ENCODE data around the gene SCAF4. TPM values are rescaled to one million over a fixed set of nuclear protein-coding genes. Genes with fewer than 3 reads are reported as not detected.
A peak's percentile ranks its signal among the peaks of the same experiment; 100 is the strongest.

Gene SCAF4
- total RNA-seq, 2 experiments from 2014 or later = 52.0 to 53.9 TPM

GRCh38 chr21:31714741-31715365 is 17.1 kb downstream of the SCAF4 start:
- Mint-ChIP-seq H3K4me1 (peaks cover 30% of the 10 kb centered on the region), H3K9me3 (ENCODE audit: low read depth) (no peaks in the 10 kb centered on the region), H3K27me3 (no peaks in the 10 kb centered on the region), H3K4me3 (no peak overlapping the region), H3K36me3 (peaks cover 8% of the 10 kb centered on the region), H3K27ac (no peak overlapping the region)
- ATAC-seq (no peak), DNase-seq (no peak)
- CTCF ChIA-PET = interaction anchor here (0.6 kb wide), 1 partner anchor 571 kb away, joined by 3 read pairs; no protein-coding TSS in a partner anchor

GRCh38 chr21:31713973-31714740 is 17.8 kb downstream of the SCAF4 start:
- H3K4me3 Mint-ChIP-seq = no peak overlapping the region
- H3K27me3 Mint-ChIP-seq = no peaks in the 10 kb centered on the region
- CTCF ChIA-PET = interaction anchor here (0.6 to 0.7 kb wide), 2 partner anchors 39 to 572 kb away, joined by 3 read pairs; no protein-coding TSS in a partner anchor
- H3K4me1 Mint-ChIP-seq = peaks cover 33% of the 10 kb centered on the region
- H3K36me3 Mint-ChIP-seq = peaks cover 6% of the 10 kb centered on the region
- H3K27ac Mint-ChIP-seq = peak overlapping the region; percentile 59
- peak; percentile 89 for ATAC-seq
- no peaks in the 10 kb centered on the region for H3K9me3 Mint-ChIP-seq (ENCODE audit: low read depth)
- no peak for DNase-seq

DNA sequence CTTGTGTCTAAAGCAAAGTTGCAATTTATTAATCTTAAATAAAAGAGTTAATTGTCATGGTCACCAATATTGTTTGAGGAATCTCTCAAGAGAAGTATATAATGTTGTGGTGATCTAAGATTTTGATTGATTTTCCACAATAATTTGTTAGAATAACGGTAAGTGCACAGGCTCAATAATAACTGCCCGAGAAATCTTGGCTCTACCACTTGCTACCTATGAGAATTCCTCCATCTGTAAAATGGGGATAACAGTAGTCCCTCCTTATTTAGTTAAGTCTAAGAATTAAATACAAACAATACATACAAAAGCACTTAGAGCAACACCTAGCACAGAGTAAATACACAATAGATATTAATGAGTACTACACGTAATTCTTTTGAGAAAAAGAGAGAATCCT is 18.8 kb downstream of the SCAF4 start:
- H3K27ac Mint-ChIP-seq = no peak overlapping the region
- CTCF ChIA-PET = no interaction called here
- no peaks in the 10 kb centered on the region for H3K27me3 Mint-ChIP-seq
- peaks cover 29% of the 10 kb centered on the region for H3K4me1 Mint-ChIP-seq
- no peak for ATAC-seq
- H3K9me3 Mint-ChIP-seq (ENCODE audit: low read depth) = no peaks in the 10 kb centered on the region
- no peak for DNase-seq
- H3K36me3 Mint-ChIP-seq = peaks cover 2% of the 10 kb centered on the region
- H3K4me3 Mint-ChIP-seq = no peak overlapping the region

GRCh38 chr21:31711745-31712285 is 20.1 kb downstream of the SCAF4 start:
- no peak overlapping the region for H3K4me3 Mint-ChIP-seq
- no peak overlapping the region for H3K27ac Mint-ChIP-seq
- H3K9me3 Mint-ChIP-seq (ENCODE audit: low read depth) = no peaks in the 10 kb centered on the region
- ATAC-seq (no peak), DNase-seq (no peak)
- peaks cover 34% of the 10 kb centered on the region for H3K4me1 Mint-ChIP-seq
- no peaks in the 10 kb centered on the region for H3K27me3 Mint-ChIP-seq
- H3K36me3 Mint-ChIP-seq = peaks cover 2% of the 10 kb centered on the region
- CTCF ChIA-PET = no interaction called here

DNA sequence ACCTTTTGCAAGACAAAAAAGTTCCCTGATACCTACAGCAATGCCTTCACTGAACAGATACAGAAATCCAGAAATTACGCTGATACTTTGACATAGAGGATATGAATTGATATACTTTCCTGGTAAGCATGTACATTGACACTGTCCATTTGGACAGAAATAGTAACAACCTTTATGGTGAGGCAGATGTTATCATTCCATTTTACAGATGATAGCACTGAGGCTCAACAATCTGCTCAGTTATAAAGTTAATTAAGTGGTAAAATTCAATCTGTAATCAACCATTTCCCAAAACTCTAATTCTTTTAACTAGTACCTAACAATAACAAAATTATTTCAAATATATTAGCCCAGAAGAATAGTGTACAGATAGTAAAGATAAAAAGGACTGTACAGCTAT is 20.6 kb downstream of the SCAF4 start:
- Mint-ChIP-seq H3K27me3 (no peaks in the 10 kb centered on the region), H3K4me1 (peaks cover 35% of the 10 kb centered on the region), H3K4me3 (no peak overlapping the region), H3K27ac (no peak overlapping the region), H3K9me3 (ENCODE audit: low read depth) (no peaks in the 10 kb centered on the region), H3K36me3 (peaks cover 2% of the 10 kb centered on the region)
- DNase-seq (no peak), ATAC-seq (no peak)
- CTCF ChIA-PET = no interaction called here

DNA sequence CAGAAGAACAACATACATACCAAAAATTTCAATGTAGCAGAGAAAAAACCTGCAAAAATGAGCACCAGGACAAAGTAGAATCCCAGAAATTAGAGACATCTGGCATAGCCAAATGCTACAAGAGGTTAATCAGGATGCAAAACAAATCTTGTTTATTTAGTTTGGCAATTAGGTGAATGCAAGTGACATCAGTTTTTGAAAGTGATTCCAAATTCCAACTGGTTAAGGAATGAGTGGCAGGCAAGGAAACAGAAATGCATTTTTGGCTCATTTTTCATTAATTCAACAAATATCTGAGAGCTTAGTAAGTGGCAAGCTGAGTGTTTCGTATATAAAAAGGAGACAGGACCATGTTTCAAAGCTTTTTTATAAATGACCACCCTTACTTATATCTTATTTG is 21.3 kb downstream of the SCAF4 start:
- ATAC-seq = no peak
- Mint-ChIP-seq H3K9me3 (ENCODE audit: low read depth) (no peaks in the 10 kb centered on the region), H3K4me1 (peaks cover 35% of the 10 kb centered on the region), H3K27me3 (no peaks in the 10 kb centered on the region), H3K27ac (no peak overlapping the region), H3K36me3 (peaks cover 2% of the 10 kb centered on the region), H3K4me3 (no peak overlapping the region)
- CTCF ChIA-PET = no interaction called here
- no peak for DNase-seq

DNA sequence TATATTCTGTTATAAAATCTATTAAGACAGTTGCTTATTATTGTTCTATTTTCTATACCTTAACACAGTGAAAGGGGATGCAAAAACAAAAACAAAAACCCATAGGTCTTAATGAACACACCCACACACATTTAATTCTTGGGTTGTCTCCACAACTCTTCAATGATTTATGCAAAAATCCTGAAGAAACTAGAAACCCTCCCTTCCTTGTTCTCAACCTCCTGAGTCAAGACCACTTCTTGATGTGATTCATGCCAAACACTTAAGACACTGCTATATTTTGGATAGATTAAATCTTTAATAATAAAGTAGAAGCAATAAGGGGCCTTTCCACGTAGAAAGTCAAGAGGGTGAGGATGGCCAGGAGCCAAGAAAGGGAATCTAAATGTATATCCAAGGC is 23.4 kb downstream of the SCAF4 start:
- CTCF ChIA-PET = interaction anchor here (0.9 kb wide), 1 partner anchor 15 kb away, joined by 3 read pairs; no protein-coding TSS in a partner anchor

GRCh38 chr21:31707499-31707898 is 24.4 kb downstream of the SCAF4 start:
- Mint-ChIP-seq H3K9me3 (ENCODE audit: low read depth) (no peaks in the 10 kb centered on the region), H3K4me3 (no peak overlapping the region), H3K4me1 (peaks cover 16% of the 10 kb centered on the region), H3K27me3 (no peaks in the 10 kb centered on the region), H3K27ac (no peak overlapping the region), H3K36me3 (peaks cover 10% of the 10 kb centered on the region)
- no peak for ATAC-seq
- DNase-seq = no peak
- CTCF ChIA-PET = no interaction called here

More for the DNA sequence above, 23.4 kb downstream of the SCAF4 start:
- Mint-ChIP-seq H3K36me3 (peaks cover 7% of the 10 kb centered on the region), H3K4me1 (peaks cover 19% of the 10 kb centered on the region), H3K9me3 (ENCODE audit: low read depth) (no peaks in the 10 kb centered on the region), H3K4me3 (no peak overlapping the region), H3K27me3 (no peaks in the 10 kb centered on the region), H3K27ac (no peak overlapping the region)
- ATAC-seq (no peak), DNase-seq (no peak)

DNA sequence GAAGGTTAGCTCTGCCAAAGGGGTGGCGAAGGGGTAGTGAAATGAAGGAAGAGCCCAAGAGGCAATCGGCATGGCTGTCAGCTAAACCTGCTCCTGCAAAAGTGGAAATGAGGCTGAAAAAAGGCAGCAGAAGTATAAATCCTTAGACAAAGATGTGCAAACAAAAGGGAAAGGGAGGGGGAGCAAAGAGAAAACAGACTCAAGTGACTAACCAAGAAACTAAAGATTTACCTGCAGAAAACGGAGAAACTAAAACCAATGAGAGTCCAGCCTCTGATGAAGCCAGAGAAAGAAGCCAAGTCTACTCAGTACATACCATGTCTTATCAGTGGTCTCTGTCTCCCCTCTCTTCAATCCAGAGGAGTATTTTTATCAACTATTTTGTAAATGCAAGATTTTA is 25.4 kb downstream of the SCAF4 start:
- H3K27ac Mint-ChIP-seq = no peak overlapping the region

DNA sequence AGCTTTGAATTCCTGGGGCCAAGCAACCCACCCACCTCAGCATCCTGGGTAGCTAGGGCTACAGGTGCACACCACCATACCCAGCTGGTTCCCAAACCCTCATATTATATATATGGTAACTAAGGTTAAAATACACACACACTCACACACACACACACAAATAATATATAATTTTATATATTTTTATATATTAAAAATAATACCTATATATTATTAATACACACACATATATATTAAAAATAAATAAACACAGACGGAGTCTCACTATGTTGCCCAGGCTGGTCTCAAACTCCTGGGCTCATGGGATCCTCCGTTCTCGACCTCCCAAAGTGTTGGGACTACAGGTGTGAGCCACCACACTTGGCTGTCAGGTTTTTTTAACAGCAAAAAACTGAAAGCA is 31.9 kb downstream of the SCAF4 start:
- DNase-seq (no peak), ATAC-seq (no peak)
- peaks cover 44% of the 10 kb centered on the region for H3K36me3 Mint-ChIP-seq
- peaks cover 3% of the 10 kb centered on the region for H3K4me1 Mint-ChIP-seq
- CTCF ChIA-PET = no interaction called here
- no peak overlapping the region for H3K27ac Mint-ChIP-seq
- H3K27me3 Mint-ChIP-seq = no peaks in the 10 kb centered on the region
- H3K9me3 Mint-ChIP-seq (ENCODE audit: low read depth) = no peaks in the 10 kb centered on the region
- H3K4me3 Mint-ChIP-seq = no peak overlapping the region

More for the DNA sequence above, 25.4 kb downstream of the SCAF4 start:
- Mint-ChIP-seq H3K4me1 (peaks cover 16% of the 10 kb centered on the region), H3K4me3 (no peak overlapping the region), H3K36me3 (peaks cover 15% of the 10 kb centered on the region), H3K27me3 (no peaks in the 10 kb centered on the region), H3K9me3 (ENCODE audit: low read depth) (no peaks in the 10 kb centered on the region)
- ATAC-seq = no peak
- CTCF ChIA-PET = no interaction called here
- DNase-seq = no peak

GRCh38 chr21:31698461-31698860 is 33.5 kb downstream of the SCAF4 start:
- no peaks in the 10 kb centered on the region for H3K9me3 Mint-ChIP-seq (ENCODE audit: low read depth)
- no peak overlapping the region for H3K4me3 Mint-ChIP-seq
- H3K36me3 Mint-ChIP-seq = peaks cover 49% of the 10 kb centered on the region
- no peak for DNase-seq
- CTCF ChIA-PET = no interaction called here
- H3K27me3 Mint-ChIP-seq = no peaks in the 10 kb centered on the region
- H3K4me1 Mint-ChIP-seq = peaks cover 3% of the 10 kb centered on the region
- H3K27ac Mint-ChIP-seq = no peak overlapping the region
- ATAC-seq = no peak

DNA sequence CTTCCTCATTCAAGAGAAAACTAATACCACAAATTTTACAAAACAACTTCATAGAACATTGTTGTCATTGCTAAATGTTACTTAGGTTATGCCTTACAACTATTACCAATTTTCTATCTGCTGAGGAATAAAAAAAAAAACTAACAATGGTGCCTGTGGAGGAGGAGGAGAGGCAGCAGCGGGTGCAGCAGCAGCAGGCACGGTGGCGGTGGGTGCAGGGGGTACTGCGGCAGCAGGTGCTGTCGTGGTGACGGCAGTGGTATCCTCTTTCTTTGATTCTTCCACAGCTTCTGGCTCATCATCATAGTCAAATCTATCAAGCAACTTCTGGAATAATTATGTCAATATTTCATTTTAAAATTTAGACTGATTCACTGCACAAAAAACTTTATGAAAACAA is 35.5 kb downstream of the SCAF4 start:
- no peak for ATAC-seq
- H3K9me3 Mint-ChIP-seq (ENCODE audit: low read depth) = no peaks in the 10 kb centered on the region
- no peak overlapping the region for H3K4me3 Mint-ChIP-seq
- H3K27ac Mint-ChIP-seq = no peak overlapping the region
- DNase-seq = no peak
- H3K36me3 Mint-ChIP-seq = peaks cover 50% of the 10 kb centered on the region
- H3K27me3 Mint-ChIP-seq = no peaks in the 10 kb centered on the region
- peaks cover 3% of the 10 kb centered on the region for H3K4me1 Mint-ChIP-seq
- CTCF ChIA-PET = no interaction called here

GRCh38 chr21:31693222-31693621 is 38.7 kb downstream of the SCAF4 start:
- Mint-ChIP-seq H3K9me3 (ENCODE audit: low read depth) (no peaks in the 10 kb centered on the region), H3K4me1 (peaks cover 5% of the 10 kb centered on the region), H3K27me3 (no peaks in the 10 kb centered on the region), H3K4me3 (no peak overlapping the region), H3K36me3 (peaks cover 56% of the 10 kb centered on the region), H3K27ac (no peak overlapping the region)
- DNase-seq (no peak), ATAC-seq (no peak)
- CTCF ChIA-PET = interaction anchor here (1.4 kb wide), 1 partner anchor 15 kb away, joined by 3 read pairs; no protein-coding TSS in a partner anchor
